Stimulated activated CD4-positive, alpha-beta T cell treated with anti-CD3 and anti-CD28 coated beads, TNF-alpha, amount 100 ng/mL, for 24 hours (primary cell): ENCODE data around the gene EML4.
"Not testable (repeated sequence)": the region's sequence is repeated elsewhere in the genome, so short reads cannot be mapped to it uniquely, and the experiment has no call there.

Experiments used
- DNase-seq, 3 experiments: peaks; one replicate each; pipeline ENCODE4 v3.0.0-alpha.2; 2020; ENCODE audit warnings: low read depth in 3 of 3

Gene EML4

DNA sequence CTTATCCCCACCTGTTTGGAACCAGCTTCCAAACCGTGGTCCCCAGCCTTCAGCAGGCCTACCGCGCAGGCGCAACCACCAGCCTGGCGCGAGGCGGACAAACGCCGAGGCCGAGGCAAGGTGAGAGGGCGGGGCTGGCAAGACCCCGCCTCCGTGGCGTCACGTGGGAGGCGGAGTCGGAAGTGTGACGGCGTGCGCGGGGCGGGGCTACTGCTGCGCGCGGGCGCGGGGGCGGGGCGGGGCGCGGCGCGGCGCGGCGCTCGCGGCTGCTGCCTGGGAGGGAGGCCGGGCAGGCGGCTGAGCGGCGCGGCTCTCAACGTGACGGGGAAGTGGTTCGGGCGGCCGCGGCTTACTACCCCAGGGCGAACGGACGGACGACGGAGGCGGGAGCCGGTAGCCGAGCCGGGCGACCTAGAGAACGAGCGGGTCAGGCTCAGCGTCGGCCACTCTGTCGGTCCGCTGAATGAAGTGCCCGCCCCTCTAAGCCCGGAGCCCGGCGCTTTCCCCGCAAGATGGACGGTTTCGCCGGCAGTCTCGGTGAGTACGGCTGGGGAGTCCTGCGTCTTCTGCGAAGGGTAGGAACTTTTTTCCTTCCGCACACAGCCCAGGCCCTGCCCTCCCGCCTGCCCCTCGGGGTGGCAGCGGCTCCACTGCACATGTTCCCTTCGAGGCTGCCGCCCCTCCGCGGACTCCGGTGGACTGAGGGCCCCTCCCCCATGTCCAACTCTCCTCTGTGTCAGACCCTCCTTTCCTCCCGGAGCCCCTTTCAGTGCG is at the start of gene EML4:
EML4 (plus strand) TSS at position 254 of the 774 bp plus-strand sequence; CDS start at position 513, 259 bp downstream.
- peak; percentile 83 to 88 (median 85) for DNase-seq

DNA sequence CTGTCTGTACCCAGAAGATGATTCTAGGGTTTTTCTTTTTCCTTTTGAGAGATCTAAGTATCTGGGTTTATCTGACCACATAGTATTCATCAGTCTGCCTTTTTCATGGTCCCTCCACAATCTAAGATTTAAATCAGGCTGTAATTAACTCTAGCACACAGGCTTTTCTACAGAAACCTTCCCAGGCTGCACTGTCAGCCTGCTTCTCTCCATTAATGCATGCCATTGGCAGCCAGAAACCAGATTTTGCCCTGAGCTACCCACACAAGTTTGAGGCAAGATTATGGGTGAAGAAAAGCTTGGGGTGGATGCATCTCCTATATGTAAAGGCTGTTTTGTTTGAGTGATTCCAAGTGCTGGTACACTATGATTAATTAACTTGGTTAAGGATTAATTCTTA is 45.7 kb upstream of the EML4 start:
- DNase-seq, result no peak

DNA sequence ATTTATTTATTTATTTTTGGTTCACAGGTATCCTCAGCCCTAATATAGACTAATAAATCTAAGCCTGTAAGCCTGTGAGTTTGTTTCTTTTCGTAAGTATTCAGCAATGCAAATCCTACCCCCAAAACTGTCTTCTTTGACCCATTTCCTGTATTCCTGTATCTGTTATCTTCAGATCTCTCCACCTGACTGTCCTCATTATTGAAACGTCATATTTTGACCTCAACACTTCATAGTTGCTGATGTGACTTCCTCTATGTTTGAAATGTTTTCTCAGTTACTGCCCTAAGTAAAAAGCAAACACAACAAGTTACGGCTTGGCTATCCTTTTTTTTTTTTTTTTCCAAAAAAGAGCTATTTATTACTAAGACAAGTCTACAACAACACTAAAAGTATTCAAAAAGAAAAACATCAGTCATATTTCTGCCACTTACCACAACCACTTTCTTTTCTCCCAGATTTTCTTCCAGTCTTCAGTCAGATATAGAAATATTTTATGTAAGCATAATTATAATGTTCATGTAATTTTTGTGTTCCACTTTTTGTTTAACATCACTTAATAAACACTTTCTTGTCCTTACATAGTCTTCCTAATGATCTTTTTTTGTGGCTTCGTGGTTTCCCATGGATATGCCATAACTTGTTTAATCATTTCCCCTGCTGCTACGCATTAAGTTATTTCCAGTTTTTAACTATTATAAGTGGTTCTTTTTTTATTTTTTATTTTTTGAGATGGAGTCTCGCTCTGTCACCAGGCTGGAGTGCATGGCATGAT is 45.0 kb upstream of the EML4 start:
- DNase-seq, result no peak

DNA sequence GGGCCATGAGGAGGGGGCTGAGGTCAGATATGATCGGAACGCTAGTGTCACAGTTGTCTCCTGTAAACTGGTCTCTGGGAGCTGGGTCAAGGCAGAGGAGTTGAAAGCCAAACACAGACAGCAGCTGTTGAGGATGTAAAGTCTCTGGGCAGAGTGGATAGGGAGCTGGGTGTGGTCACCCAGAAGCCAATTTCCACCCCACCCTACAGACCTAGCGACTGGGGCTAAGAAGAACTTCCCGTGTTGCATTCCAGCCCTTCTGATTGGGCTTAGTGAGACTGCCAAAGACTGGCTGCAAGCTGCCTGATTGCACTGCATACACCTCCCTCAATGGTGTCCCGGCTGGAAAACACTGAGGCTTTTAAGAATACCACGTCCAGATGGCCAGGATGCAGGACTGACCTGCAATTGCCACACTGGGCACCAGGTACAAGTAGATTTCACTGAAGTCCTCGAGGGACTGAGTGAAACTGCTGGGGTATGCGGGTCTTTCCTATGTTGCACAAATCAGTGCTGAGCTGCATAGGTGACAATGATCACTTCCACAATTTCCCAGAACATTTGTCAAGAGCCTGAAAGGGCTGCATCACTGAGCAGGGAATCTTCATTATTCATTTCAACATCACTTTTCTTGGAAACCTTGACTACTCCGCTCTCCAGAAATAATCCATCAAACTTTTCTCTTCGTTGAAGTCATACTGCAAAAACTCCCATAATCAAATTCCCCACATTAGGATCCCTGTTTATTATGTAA is 43.1 kb upstream of the EML4 start:
- no peak for DNase-seq

- not testable (repeated sequence) for DNase-seq
Observed at GRCh38 chr2:42126873-42127272, 42.3 kb upstream of the EML4 start.

GRCh38 chr2:42127425-42128424 is 41.4 kb upstream of the EML4 start:
- no peak for DNase-seq

GRCh38 chr2:42128721-42129486 is 40.2 kb upstream of the EML4 start:
- no peak for DNase-seq

DNA sequence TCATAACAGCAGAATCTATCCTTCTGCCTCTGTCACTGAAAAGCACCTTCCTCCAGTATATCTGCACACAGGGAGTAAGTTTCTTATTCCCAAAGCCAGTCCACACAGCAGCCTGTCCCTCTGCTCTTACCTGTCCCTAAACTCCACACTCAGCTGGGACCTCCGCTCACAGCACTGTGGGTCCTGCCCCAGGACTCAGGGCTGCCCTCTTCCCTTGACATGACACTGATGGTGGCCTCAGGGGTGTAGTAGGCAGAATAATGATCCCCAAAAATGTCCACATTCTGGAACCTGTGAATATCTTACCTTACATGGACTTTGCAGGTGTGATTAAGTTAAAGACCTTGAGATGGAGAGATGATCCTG is 39.7 kb upstream of the EML4 start:
- no peak for DNase-seq

- DNase-seq, result no peak
Observed at GRCh38 chr2:42129947-42130346, 39.2 kb upstream of the EML4 start.

GRCh38 chr2:42130858-42131257 is 38.3 kb upstream of the EML4 start:
- DNase-seq, result not testable (repeated sequence)

GRCh38 chr2:42132191-42132965 is 36.8 kb upstream of the EML4 start:
- DNase-seq, result no peak

GRCh38 chr2:42132966-42133641 is 36.0 kb upstream of the EML4 start:
- peak; percentile 60 to 87 (median 74) for DNase-seq

DNA sequence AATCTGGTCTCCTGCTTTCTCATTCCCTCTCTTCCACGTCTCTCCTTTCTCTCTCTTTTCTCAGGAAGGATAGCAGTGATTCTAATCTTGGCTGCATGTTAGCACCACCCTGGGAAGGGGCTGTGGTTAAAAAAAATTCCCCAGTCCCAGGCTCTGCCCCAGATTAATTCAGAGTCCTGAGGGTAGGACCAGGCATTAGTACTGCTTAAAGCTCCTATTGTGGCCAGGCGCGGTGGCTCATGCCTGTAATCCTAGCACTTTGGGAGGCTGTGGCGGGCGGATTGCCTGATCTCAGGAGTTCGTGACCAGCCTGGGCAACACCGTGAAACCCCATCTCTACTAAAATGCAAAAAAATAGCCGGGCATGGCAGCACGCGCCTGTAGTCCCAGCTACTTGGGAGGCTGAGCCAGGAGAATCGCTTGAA is 35.4 kb upstream of the EML4 start:
- no peak for DNase-seq

- DNase-seq, result not testable (repeated sequence)
Observed at GRCh38 chr2:42134401-42134932, 34.7 kb upstream of the EML4 start.

DNA sequence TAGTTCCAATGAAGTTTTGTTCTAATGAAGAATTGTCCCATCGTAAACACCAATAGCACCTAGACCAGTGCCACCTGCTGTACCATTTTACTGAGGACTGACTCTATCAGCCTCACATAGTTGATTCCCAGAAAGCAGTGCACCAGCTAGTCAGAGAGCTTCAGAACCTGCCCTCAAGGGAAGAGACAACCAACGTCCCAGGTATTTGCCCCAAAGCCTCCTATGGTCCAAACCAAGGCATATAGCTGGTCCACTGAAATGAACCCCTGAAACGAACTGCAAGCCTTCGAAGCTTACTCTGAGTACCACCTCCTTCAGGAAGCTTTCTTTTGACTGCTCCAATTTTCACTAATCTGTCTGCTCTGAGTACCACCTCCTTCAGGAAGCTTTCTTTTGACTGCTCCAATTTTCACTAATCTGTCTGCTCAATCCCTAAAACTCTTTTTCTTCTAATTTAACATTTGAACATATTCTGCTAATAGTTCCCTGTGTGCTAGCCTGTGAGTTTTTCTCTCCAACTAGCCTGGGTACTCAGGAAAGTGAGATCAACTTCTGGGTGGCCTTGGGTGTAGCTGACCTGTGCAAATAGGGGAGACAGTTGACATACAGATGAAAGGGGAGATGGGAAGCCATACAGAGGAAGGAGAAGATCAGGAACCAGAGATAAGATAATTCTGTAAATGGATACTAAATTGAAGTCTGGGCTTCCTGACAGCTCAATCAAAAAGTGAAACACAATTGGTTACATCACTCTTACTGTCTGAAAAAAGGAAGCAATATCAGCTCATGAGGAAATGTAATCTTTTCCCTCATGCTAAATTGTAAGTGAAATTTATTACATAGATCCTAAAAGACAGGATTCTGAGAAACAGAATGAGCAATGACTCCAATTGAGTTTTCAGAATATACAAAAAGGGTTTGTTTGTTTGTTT is 33.5 kb upstream of the EML4 start:
- no peak for DNase-seq

GRCh38 chr2:42136782-42137124 is 32.4 kb upstream of the EML4 start:
- DNase-seq, result no peak

DNA sequence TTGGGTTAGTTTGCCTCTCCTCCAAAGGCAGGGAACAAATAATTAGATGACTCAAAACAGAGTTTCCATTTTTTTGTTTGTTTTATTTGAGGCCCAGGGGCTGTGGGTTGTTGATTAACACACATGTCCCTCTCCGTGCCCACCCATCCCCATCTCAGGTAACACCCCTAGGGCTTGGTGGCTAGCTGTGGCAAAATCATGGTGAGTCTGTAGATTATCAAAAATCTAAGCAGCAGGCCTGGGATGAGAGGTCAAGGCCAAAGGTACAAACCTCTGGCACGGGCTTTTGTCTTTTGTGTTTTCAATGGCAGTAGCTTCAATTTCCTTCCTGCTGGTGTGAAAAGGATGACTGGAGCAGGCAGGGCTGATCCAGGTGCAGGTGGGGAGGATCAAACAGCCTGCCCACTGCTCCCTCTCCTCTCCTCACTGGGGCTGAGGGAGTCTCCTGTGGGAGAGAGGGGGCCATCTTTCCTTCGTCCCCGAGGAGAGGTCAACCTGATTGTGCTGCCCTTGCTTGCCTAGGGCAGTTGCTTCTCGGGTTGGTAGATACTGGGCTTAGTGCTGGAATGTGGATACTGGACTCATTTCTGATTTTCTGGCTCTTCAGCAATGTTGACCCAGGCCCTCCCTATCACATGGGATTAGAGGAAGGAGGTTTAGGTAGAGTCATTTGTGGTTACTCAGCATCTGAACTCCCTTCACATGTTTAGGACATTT is 31.9 kb upstream of the EML4 start:
- no peak for DNase-seq
